ENCODE results near the gene RFX7. TPM values are rescaled to one million over a fixed set of nuclear protein-coding genes. Genes with fewer than 3 reads are reported as not detected.

Gene RFX7
- total RNA-seq, 1 experiment from 2014 or later: 43.4 TPM

DNA sequence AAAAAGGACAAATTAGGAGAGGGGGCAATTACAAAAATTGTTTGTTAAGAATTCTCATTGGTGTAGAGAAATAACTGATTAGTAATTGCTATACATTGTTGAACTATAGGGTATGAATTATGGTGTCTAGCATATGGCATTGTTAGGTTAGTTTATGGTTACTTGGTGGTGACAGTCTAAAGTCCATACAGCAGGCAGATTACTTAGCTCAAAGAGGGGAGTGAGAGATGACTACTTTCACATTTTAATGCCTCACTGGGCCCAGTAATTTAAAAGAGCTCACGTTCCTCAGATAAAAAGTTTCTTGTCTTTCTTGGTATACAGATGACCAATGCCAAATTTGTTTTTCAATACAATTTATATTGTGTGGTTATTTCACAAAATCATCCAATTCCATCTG is 137.8 kb downstream of the RFX7 start:
- Histone ChIP-seq H2BK5ac (ENCODE audit: insufficient read length, low read length) (no peak overlapping the region), H3K4me1 (ENCODE audit: insufficient read depth, low read length) (no peaks in the 10 kb centered on the region), H2BK120ac (ENCODE audit: low read depth, low read length, poor library complexity, severe bottlenecking) (no peak overlapping the region), H2BK15ac (ENCODE audit: low read depth, low read length) (no peak overlapping the region), H4K20me1 (ENCODE audit: control insufficient read depth, insufficient read depth, insufficient read length) (no peaks in the 10 kb centered on the region), H3K4ac (ENCODE audit: low read depth, low read length) (no peak overlapping the region), H3K23me2 (ENCODE audit: insufficient read length, low read depth, low read length, poor library complexity, severe bottlenecking) (no peaks in the 10 kb centered on the region), H3K23ac (ENCODE audit: insufficient read length, low read depth, low read length) (no peak overlapping the region), H3K9me3 (ENCODE audit: control insufficient read depth, low read depth, low read length) (no peaks in the 10 kb centered on the region), H3K9ac (ENCODE audit: extremely low read depth, insufficient read length, low read length) (no peak overlapping the region), H4K5ac (ENCODE audit: insufficient read length, low read depth, low read length) (no peak overlapping the region), H3K18ac (ENCODE audit: insufficient read length, low read depth, low read length) (no peak overlapping the region), H3K4me2 (ENCODE audit: insufficient read depth, insufficient read length, low read length) (no peak overlapping the region), H4K91ac (ENCODE audit: insufficient read length, low read depth, low read length) (no peak overlapping the region), H3K56ac (ENCODE audit: insufficient read length, low read depth, low read length) (no peak overlapping the region), H2BK12ac (ENCODE audit: insufficient read length, low read depth, low read length) (no peak overlapping the region), H4K8ac (replicated peaks; ENCODE audit: insufficient read length, low read depth, low read length) (no peak overlapping the region), H2BK20ac (ENCODE audit: low read depth, low read length, poor library complexity, severe bottlenecking) (no peak overlapping the region), H3K14ac (ENCODE audit: insufficient read depth, low read length) (no peak overlapping the region), H3K27ac (ENCODE audit: insufficient read length, low read depth, low read length) (no peak overlapping the region), H2AK5ac (ENCODE audit: insufficient read length, low read length) (no peak overlapping the region), H3K79me2 (ENCODE audit: insufficient read depth, low read length) (no peaks in the 10 kb centered on the region), H2AFZ (ENCODE audit: low read length) (no peak overlapping the region), H3K79me1 (ENCODE audit: insufficient read depth, low read depth, low read length, poor library complexity, severe bottlenecking) (no peaks in the 10 kb centered on the region), H3K27me3 (ENCODE audit: insufficient read depth, low read length) (no peaks in the 10 kb centered on the region), H3T11ph (ENCODE audit: low read length) (no peak overlapping the region)
- WGBS (ENCODE audit: extremely low coverage, insufficient read length, low lambda C conversion rate): no CpG with 5 or more reads among the region's 1 CpG
- TF ChIP-seq CTCF (conservative IDR thresholded peaks at IDR 0.05): no peak
- no peaks in the 10 kb centered on the region; the same call in 1 of the 2 replicates for H3K27me3 Mint-ChIP-seq (ENCODE audit: low read depth)
- H3K4me1 Mint-ChIP-seq: peaks cover 0 to 8% of the 10 kb centered on the region in 2 experiments; a peak in 2 of 4 replicates
- peaks cover 4 to 7% of the 10 kb centered on the region in 2 experiments; a peak in 4 of 5 replicates for H3K9me3 Mint-ChIP-seq
- no peak overlapping the region for H3K27ac Mint-ChIP-seq
- H3K36me3 Mint-ChIP-seq (ENCODE audit: insufficient read depth in 1 of 3, low read depth in 3 of 3): peaks cover 6 to 29% (median 18%) of the 10 kb centered on the region in 3 experiments; a peak in 6 of 7 replicates
- H3K4me3 Mint-ChIP-seq: no peak overlapping the region
- no peak for DNase-seq

Measured in H9 (cell line).